ENCODE measurements around the gene NDUFB10. TPM values are rescaled to one million over a fixed set of nuclear protein-coding genes. Genes with fewer than 3 reads are reported as not detected.
A peak's percentile ranks its signal among the peaks of the same experiment; 100 is the strongest.

The NDUFB10 gene
- total RNA-seq, 2 experiments from 2014 or later: 40.7 to 41.1 TPM

DNA sequence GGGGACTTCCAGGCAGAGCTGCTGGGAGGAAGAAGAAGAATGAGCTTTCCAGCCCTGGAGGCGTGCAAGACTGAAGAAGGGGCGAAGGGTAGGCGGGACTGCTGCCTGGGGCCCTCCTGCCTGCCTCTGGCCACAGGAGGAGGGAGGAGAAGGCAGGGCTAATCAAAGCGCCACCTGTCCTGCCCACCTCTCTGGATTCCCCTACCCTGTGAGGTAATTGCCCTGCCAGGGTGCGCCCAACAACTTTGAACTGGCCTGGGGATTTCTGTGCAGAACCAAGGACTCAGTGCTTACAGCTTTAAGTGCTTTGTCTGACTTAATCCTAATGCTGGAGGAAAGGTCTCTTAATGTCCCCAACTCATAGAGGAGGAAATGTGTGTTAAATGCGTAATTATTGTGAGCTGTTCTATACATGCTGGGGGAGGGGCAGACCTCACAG lies 22.1 kb downstream of the NDUFB10 start, which contains the start of gene NOXO1:
NOXO1 (minus strand) TSS at position 72 of the 439 bp plus-strand sequence. CDS start 290 bp downstream, outside the sequence.
- TF ChIP-seq, protein P1, sequence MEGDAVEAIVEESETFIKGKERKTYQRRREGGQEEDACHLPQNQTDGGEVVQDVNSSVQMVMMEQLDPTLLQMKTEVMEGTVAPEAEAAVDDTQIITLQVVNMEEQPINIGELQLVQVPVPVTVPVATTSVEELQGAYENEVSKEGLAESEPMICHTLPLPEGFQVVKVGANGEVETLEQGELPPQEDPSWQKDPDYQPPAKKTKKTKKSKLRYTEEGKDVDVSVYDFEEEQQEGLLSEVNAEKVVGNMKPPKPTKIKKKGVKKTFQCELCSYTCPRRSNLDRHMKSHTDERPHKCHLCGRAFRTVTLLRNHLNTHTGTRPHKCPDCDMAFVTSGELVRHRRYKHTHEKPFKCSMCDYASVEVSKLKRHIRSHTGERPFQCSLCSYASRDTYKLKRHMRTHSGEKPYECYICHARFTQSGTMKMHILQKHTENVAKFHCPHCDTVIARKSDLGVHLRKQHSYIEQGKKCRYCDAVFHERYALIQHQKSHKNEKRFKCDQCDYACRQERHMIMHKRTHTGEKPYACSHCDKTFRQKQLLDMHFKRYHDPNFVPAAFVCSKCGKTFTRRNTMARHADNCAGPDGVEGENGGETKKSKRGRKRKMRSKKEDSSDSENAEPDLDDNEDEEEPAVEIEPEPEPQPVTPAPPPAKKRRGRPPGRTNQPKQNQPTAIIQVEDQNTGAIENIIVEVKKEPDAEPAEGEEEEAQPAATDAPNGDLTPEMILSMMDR (IDR thresholded peaks at IDR 0.05): no peak
- peak within 1 kb of the TSS; percentile 84 for H3K4me3 Mint-ChIP-seq
- Histone ChIP-seq H3K9me3 (ENCODE audit: control insufficient read depth in 1 of 2, insufficient read depth in 1 of 2, low read length in 2 of 2) (peaks cover 0 to 24% of the 10 kb centered on the region in 2 experiments), H3K27me3 (ENCODE audit: control insufficient read depth in 1 of 2, insufficient read depth in 2 of 2, low read length in 2 of 2) (peaks cover 32 to 40% of the 10 kb centered on the region in 2 experiments), H3K4me1 (ENCODE audit: insufficient read depth, low read length) (peaks cover 49% of the 10 kb centered on the region), H3K27ac (ENCODE audit: low read depth in 1 of 2, low read length in 2 of 2) (no peak within 1 kb of the TSS), H3K4me3 (ENCODE audit: low read length) (no peak within 1 kb of the TSS), H3K36me3 (ENCODE audit: insufficient read depth, low read length) (peaks cover 34% of the 10 kb centered on the region)
- peaks cover 18% of the 10 kb centered on the region for H3K36me3 Mint-ChIP-seq (ENCODE audit: low read depth)
- intact Hi-C loops (cut with DNase I, micrococcal nuclease): no loop called here
- H3K4me1 Mint-ChIP-seq (ENCODE audit: low read depth): peaks cover 20% of the 10 kb centered on the region
- peaks cover 28% of the 10 kb centered on the region for H3K27me3 Mint-ChIP-seq
- DNase-seq (peak in 2 of 14 experiments; percentile 59), ATAC-seq (ENCODE audit: poor library complexity) (no peak)
- ChIA-PET CTCF (no interaction called here), POLR2A (interaction anchor here (0.6 to 6.8 kb wide), 3 partner anchors 10 to 17 kb away, joined by 3 to 62 read pairs (median 5); partner anchors contain the start of genes RPS2 and TBL3)
- no peaks in the 10 kb centered on the region for H3K9me3 Mint-ChIP-seq
- no peak within 1 kb of the TSS for H3K27ac Mint-ChIP-seq

DNA sequence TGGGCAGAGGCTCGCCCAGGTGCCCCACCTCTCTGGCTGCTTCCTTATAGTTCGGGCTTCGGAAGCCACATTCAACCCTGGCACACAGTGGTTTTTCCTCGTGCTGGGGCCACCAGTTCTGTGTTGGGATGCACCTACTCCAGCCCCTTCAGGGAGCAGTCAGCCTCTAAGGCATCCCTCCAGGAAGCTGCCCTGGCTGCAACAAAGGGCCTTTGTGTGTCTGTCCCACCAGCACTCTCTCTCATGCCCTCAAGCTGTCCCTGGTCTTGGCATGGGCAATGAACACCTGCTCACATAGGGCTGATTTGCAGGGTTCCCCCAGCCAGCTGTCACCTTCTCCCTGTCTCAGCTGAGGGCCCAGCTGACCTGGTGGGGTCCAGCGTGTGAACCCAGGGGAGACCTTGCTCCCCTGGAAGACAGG lies 22.7 kb downstream of the NDUFB10 start:
- ChIA-PET CTCF (interaction anchor here (1.1 kb wide), 1 partner anchor 158 kb away, joined by 5 read pairs; no protein-coding TSS in a partner anchor), POLR2A (interaction anchor here (0.6 to 6.8 kb wide), 3 partner anchors 11 to 17 kb away, joined by 3 to 62 read pairs (median 5); partner anchors contain the start of genes RPS2 and TBL3)
- Histone ChIP-seq H3K36me3 (ENCODE audit: insufficient read depth, low read length) (peaks cover 27% of the 10 kb centered on the region), H3K27me3 (ENCODE audit: control insufficient read depth in 1 of 2, insufficient read depth in 2 of 2, low read length in 2 of 2) (peaks cover 32 to 40% of the 10 kb centered on the region in 2 experiments), H3K27ac (ENCODE audit: low read depth in 1 of 2, low read length in 2 of 2) (no peak overlapping the region), H3K4me1 (ENCODE audit: insufficient read depth, low read length) (peaks cover 49% of the 10 kb centered on the region), H3K4me3 (ENCODE audit: low read length) (no peak overlapping the region), H3K9me3 (ENCODE audit: control insufficient read depth in 1 of 2, insufficient read depth in 1 of 2, low read length in 2 of 2) (peaks cover 0 to 24% of the 10 kb centered on the region in 2 experiments)
- Mint-ChIP-seq H3K4me1 (ENCODE audit: low read depth) (peaks cover 20% of the 10 kb centered on the region), H3K4me3 (peak overlapping the region; percentile 84), H3K36me3 (ENCODE audit: low read depth) (peaks cover 19% of the 10 kb centered on the region), H3K9me3 (no peaks in the 10 kb centered on the region), H3K27me3 (peaks cover 34% of the 10 kb centered on the region), H3K27ac (no peak overlapping the region)
- DNase-seq: no peak
- ATAC-seq (ENCODE audit: poor library complexity): no peak
- intact Hi-C loops (cut with DNase I, micrococcal nuclease): no loop called here
- TF ChIP-seq, protein P1 (IDR thresholded peaks at IDR 0.05): no peak

DNA sequence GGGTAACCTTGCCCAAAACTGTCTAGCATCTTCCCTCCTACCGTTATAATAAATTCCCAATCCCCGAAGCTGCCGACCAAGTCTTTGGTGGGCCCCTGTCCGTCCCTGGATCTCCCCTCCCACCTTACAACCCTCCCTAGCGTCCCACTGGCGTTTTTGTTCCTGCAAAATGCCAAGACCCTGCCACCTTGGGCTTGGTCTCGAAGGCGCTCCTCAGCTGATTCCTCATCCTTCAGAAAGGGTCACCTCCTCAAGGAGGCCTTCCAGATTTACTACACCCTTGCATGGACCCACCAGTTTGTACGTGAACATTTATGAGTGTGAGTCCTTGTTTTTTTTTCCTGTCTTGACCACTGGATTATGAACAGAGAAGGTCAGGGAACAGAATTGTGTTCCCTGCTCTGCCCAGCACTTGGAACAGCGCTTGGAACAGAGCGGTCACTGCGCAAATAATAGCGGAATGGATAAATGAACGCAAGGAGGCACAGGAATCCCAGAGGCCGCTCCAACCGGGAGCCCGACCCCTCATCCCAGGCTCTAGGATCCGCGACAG lies 23.7 kb downstream of the NDUFB10 start:
- peaks cover 32 to 35% of the 10 kb centered on the region in 2 experiments for H3K27me3 ChIP-seq (ENCODE audit: control insufficient read depth in 1 of 2, insufficient read depth in 2 of 2, low read length in 2 of 2)
- peak overlapping the region; percentile 42 for H3K27ac Mint-ChIP-seq
- H3K36me3 ChIP-seq (ENCODE audit: insufficient read depth, low read length): peaks cover 18% of the 10 kb centered on the region
- ATAC-seq (ENCODE audit: poor library complexity): no peak
- H3K4me3 Mint-ChIP-seq: peak overlapping the region; percentile 84
- POLR2A ChIA-PET: interaction anchor here (0.7 to 6.8 kb wide), 4 partner anchors 12 to 201 kb away, joined by 3 to 62 read pairs (median 14); partner anchors contain the start of genes NUBP2, RPS2, SPSB3 and TBL3
- H3K4me1 Mint-ChIP-seq (ENCODE audit: low read depth): peaks cover 20% of the 10 kb centered on the region
- no peak for DNase-seq
- H3K9me3 ChIP-seq (ENCODE audit: control insufficient read depth in 1 of 2, insufficient read depth in 1 of 2, low read length in 2 of 2): peaks cover 0 to 21% of the 10 kb centered on the region in 2 experiments
- H3K9me3 Mint-ChIP-seq: no peaks in the 10 kb centered on the region
- CTCF ChIA-PET: interaction anchor here (0.8 to 2.1 kb wide), 3 partner anchors 11 to 157 kb away, joined by 3 to 8 read pairs (median 5); partner anchors contain the start of gene TBL3
- peaks cover 49% of the 10 kb centered on the region for H3K4me1 ChIP-seq (ENCODE audit: insufficient read depth, low read length)
- H3K27ac ChIP-seq (ENCODE audit: low read depth in 1 of 2, low read length in 2 of 2): no peak overlapping the region
- peak overlapping the region; percentile 65 for H3K4me3 ChIP-seq (ENCODE audit: low read length)
- H3K27me3 Mint-ChIP-seq: peaks cover 38% of the 10 kb centered on the region
- H3K36me3 Mint-ChIP-seq (ENCODE audit: low read depth): peaks cover 20% of the 10 kb centered on the region
- intact Hi-C loops (cut with DNase I, micrococcal nuclease): no loop called here
- TF ChIP-seq, protein P1 (IDR thresholded peaks at IDR 0.05): no peak

All from CD4-positive, alpha-beta T cell (primary cell).